ENCODE results near the gene RERGL.
"Not testable (repeated sequence)": the region's sequence is repeated elsewhere in the genome, so short reads cannot be mapped to it uniquely, and the experiment has no call there.

The RERGL gene

DNA sequence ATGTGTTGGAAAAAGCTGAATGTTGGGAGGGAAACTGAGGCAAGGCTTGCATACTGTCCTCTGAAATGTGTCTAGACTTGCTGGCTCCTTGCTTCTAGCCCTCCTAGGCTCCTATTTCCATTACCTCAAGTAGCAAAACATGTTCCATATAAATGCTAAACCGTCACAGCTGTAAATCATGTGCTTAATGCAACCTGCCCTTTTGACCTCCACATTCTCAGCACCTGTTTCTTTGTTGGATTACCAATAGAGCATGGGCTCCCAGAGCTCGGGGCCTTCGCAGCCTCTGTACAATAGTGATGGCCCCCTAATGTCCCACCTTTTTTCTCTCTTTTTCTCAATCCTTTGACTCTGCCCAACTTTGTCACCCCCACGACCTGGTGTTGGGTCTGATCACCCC is 23.3 kb downstream of the RERGL start:
- TF ChIP-seq ZNF274 (IDR thresholded peaks at IDR 0.05; ENCODE audit: low read depth, low read length), result no peak

DNA sequence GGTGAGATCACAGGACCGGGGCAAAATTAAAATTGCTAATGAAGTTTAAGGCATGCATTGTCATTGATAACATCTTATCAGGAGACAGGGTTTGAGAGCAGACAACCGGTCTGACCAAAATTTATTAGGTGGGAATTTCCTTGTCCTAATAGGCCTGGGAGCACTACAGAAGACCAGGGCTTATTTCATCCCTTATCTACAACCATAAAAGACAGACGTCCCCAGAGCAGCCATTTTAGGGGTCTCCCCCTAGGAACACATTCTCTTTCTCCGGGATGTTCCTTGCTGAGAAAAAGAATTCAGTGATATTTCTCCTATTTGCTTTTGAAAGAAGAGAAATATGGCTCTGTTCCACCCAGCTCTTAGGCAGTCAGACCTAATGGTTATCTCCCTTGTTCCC is 27.1 kb downstream of the RERGL start:
- not testable (repeated sequence) for H3K4me3 ChIP-seq (ENCODE audit: low read length)

More for the DNA sequence above, 23.3 kb downstream of the RERGL start:
- no peak overlapping the region for H3K4me3 ChIP-seq (ENCODE audit: low read length)

DNA sequence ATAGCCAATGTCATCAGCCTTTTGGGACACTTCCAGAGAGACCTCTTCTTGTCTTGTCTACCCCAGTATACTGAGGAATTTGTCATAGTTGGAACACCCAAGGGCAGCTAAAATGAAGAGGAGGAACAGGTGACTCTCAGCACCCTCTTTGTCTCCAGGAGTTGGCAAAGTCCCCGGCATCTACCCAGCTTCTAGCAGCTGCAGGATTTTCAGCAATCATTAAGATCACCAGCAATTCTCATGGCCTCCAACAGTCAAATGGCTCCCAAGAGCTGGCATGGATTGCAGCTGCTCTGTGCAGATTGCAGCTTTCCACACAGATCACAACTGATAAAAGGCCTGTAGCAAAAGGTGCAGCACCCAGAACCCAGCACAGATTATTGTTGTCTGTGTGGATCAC is 32.9 kb downstream of the RERGL start:
- TF ChIP-seq ZNF274 (IDR thresholded peaks at IDR 0.05; ENCODE audit: low read depth, low read length), result no peak
- H3K4me3 ChIP-seq (ENCODE audit: low read length), result no peak overlapping the region

GRCh38 chr12:18054925-18055619 is 34.9 kb downstream of the RERGL start:
- no peak for TF ChIP-seq ZNF274 (IDR thresholded peaks at IDR 0.05; ENCODE audit: low read depth, low read length)
- H3K4me3 ChIP-seq (ENCODE audit: low read length), result no peak overlapping the region

GRCh38 chr12:18045446-18045992 is 44.5 kb downstream of the RERGL start:
- no peak overlapping the region for H3K4me3 ChIP-seq (ENCODE audit: low read length)
- no peak for TF ChIP-seq ZNF274 (IDR thresholded peaks at IDR 0.05; ENCODE audit: low read depth, low read length)

- not testable (repeated sequence) for H3K4me3 ChIP-seq (ENCODE audit: low read length)
These were observed 49.8 kb downstream of the RERGL start for GRCh38 chr12:18040060-18040742.
